DMS114 treated with DMSO at 0.1 percent for 48 hours (cell line): ENCODE results near the gene USF3.

Source experiments
- DNase-seq: peaks from one replicate; lab custom pipeline; 2025; ENCODE audit not compliant: unreplicated experiment; lab: John Stamatoyannopoulos, UW

The USF3 gene

GRCh38 chr3:113607219-113607596 is 89.2 kb downstream of the USF3 start:
- DNase-seq: no peak

GRCh38 chr3:113606539-113607218 is 89.8 kb downstream of the USF3 start:
- DNase-seq: no peak

- no peak for DNase-seq
Measured at GRCh38 chr3:113602836-113603235, 93.6 kb downstream of the USF3 start.

- DNase-seq: no peak
Measured at GRCh38 chr3:113602256-113602655, 94.2 kb downstream of the USF3 start.

GRCh38 chr3:113601240-113601639 is 95.2 kb downstream of the USF3 start:
- no peak for DNase-seq

GRCh38 chr3:113600418-113601182 is 95.8 kb downstream of the USF3 start:
- no peak for DNase-seq
